OCI-LY3 (cell line): ENCODE data around the gene YAP1.

ENCODE experiments used
- CTCF ChIP-seq: fragments of 200-600, 300-600 bp; sonication (generic); IDR thresholded peaks from 2 replicates; pipeline ENCODE4 v1.5.1; 2014; ENCODE audit warnings: antibody characterized with exemption, low read length, low read depth
- EZH2phosphoT487 ChIP-seq: fragments of 200-600 bp; shearing (Covaris generic); IDR thresholded peaks from 2 replicates; pipeline ENCODE4 v1.6.1; 2018; ENCODE audit warnings: antibody characterized with exemption, mixed run types, low read depth

GRCh38 chr11:102230911-102231310, 120.7 kb downstream of the YAP1 start:
- TF ChIP-seq CTCF: no peak
- no peak for TF ChIP-seq EZH2phosphoT487
